ENCODE measurements around the gene EPHA8. TPM values are rescaled to one million over a fixed set of nuclear protein-coding genes. Genes with fewer than 3 reads are reported as not detected.

EPHA8 gene
- total and polyA plus RNA-seq, 5 experiments from 2014 or later, result not detected

DNA sequence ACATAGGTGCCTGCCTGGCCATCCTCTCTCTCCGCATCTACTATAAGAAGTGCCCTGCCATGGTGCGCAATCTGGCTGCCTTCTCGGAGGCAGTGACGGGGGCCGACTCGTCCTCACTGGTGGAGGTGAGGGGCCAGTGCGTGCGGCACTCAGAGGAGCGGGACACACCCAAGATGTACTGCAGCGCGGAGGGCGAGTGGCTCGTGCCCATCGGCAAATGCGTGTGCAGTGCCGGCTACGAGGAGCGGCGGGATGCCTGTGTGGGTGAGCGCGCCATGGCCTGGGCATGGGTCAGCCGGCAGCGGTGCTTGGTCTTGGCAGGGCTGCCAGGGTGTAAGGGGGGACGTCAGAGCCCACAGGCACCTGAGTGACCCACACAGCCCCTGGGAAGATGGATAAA, 13.3 kb downstream of the EPHA8 start:
- POLR2A ChIA-PET, result no interaction called here
- Mint-ChIP-seq H3K27ac (no peak overlapping the region), H3K36me3 (no peaks in the 10 kb centered on the region), H3K4me1 (peaks cover 0 to 2% (median 0%) of the 10 kb centered on the region in 4 donors), H3K4me3 (no peak overlapping the region), H3K9me3 (peaks cover 0 to 10% (median 0%) of the 10 kb centered on the region in 9 donors), H3K27me3 (peaks cover 2 to 20% (median 8%) of the 10 kb centered on the region in 5 donors)
- no peak for ATAC-seq
- DNase-seq, result no peak

DNA sequence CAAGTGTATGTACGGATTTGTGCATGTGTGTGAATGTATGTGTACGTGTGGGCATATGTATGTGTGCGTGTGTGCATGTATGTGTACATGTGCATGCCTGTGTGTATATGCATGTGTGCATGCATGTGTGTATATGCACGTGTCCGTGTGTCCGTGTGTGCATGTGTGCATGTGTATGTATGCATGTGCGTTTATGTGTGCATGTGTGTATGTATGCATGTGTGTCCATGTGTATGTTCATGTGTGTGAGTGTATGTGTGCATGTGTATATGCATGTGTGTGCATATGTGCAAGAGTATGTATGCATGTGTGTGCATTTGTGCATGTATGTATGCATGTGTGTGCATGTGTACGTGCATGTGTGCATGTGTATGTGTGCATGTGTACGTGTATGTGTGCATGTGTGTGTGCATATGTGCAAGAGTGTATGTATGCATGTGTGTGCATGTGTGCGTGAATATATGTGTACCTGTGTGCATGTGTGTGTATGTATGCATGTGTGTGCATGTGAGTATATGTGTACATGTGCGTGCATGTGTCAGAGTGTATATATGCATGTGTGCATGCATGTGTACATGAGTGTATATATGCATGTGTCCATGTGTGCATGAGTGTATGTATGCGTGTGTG, 15.6 kb downstream of the EPHA8 start:
- Mint-ChIP-seq H3K4me1 (peaks cover 0 to 2% (median 0%) of the 10 kb centered on the region in 4 donors), H3K9me3 (peaks cover 0 to 10% (median 0%) of the 10 kb centered on the region in 9 donors), H3K27ac (peak overlapping the region in 1 of 10 donors; percentile 66), H3K36me3 (no peaks in the 10 kb centered on the region), H3K4me3 (no peak overlapping the region), H3K27me3 (peaks cover 0 to 10% (median 5%) of the 10 kb centered on the region in 5 donors)
- POLR2A ChIA-PET, result no interaction called here
- DNase-seq, result peak in 1 of 10 donors; percentile 44
- no peak for ATAC-seq

GRCh38 chr1:22579541-22580155, 16.4 kb downstream of the EPHA8 start:
- peaks cover 0 to 6% (median 2%) of the 10 kb centered on the region in 5 donors for H3K27me3 Mint-ChIP-seq
- peak in 1 of 10 donors; percentile 35 for DNase-seq
- peaks cover 0 to 2% (median 0%) of the 10 kb centered on the region in 4 donors for H3K4me1 Mint-ChIP-seq
- no peak overlapping the region for H3K4me3 Mint-ChIP-seq
- no peak for ATAC-seq
- POLR2A ChIA-PET, result no interaction called here
- H3K36me3 Mint-ChIP-seq, result no peaks in the 10 kb centered on the region
- H3K9me3 Mint-ChIP-seq, result peaks cover 0 to 10% (median 0%) of the 10 kb centered on the region in 9 donors
- no peak overlapping the region for H3K27ac Mint-ChIP-seq

- peaks cover 0 to 2% (median 0%) of the 10 kb centered on the region in 4 donors for H3K4me1 Mint-ChIP-seq
- POLR2A ChIA-PET, result no interaction called here
- no peak for ATAC-seq
- H3K36me3 Mint-ChIP-seq, result no peaks in the 10 kb centered on the region
- H3K27ac Mint-ChIP-seq, result no peak overlapping the region
- H3K27me3 Mint-ChIP-seq, result peaks cover 0 to 18% (median 5%) of the 10 kb centered on the region in 5 donors
- DNase-seq, result peak in 1 of 10 donors; percentile 35
- H3K9me3 Mint-ChIP-seq, result peaks cover 0 to 2% (median 0%) of the 10 kb centered on the region in 9 donors
- H3K4me3 Mint-ChIP-seq, result no peak overlapping the region
Measured at GRCh38 chr1:22582661-22583635, 19.7 kb downstream of the EPHA8 start.

DNA sequence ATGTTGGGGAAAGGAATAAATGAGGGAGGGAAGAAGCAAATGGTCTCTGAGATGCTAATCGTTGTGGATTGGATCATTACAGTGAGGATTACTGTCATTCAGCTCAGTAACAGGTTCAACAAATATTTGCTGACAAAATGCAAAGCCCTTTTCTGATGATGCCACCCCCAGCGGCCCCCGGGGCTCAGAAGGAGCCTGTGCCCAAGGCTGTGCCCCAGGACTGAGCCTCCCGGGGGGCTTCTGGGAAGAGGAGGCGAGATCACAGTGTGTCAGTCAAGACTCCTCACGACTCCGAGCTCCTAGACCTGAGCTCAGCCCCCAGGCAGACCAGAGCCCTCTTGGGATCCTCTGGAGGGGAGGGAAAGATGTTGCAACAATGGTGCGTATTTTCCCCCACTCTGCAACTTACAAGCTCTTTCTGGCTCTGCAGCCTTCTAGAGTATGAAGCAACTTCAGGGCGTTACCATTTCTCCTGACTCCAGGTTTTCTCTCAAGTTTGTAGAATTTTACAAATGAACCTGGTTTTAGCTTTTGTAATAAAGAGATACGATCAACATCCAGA, 20.8 kb downstream of the EPHA8 start:
- no peaks in the 10 kb centered on the region for H3K9me3 Mint-ChIP-seq
- no peaks in the 10 kb centered on the region for H3K36me3 Mint-ChIP-seq
- ATAC-seq, result no peak
- no peak overlapping the region for H3K4me3 Mint-ChIP-seq
- POLR2A ChIA-PET, result no interaction called here
- DNase-seq, result no peak
- peaks cover 0 to 18% (median 5%) of the 10 kb centered on the region in 5 donors for H3K27me3 Mint-ChIP-seq
- H3K27ac Mint-ChIP-seq, result no peak overlapping the region
- peaks cover 0 to 2% (median 0%) of the 10 kb centered on the region in 4 donors for H3K4me1 Mint-ChIP-seq

- ATAC-seq (no peak), DNase-seq (no peak)
- Mint-ChIP-seq H3K27me3 (peaks cover 0 to 23% (median 6%) of the 10 kb centered on the region in 5 donors), H3K4me3 (no peak overlapping the region), H3K9me3 (no peaks in the 10 kb centered on the region), H3K27ac (no peak overlapping the region), H3K4me1 (peaks cover 0 to 2% (median 0%) of the 10 kb centered on the region in 4 donors), H3K36me3 (no peaks in the 10 kb centered on the region)
- POLR2A ChIA-PET, result no interaction called here
Measured at GRCh38 chr1:22584970-22585369, 21.7 kb downstream of the EPHA8 start.

DNA sequence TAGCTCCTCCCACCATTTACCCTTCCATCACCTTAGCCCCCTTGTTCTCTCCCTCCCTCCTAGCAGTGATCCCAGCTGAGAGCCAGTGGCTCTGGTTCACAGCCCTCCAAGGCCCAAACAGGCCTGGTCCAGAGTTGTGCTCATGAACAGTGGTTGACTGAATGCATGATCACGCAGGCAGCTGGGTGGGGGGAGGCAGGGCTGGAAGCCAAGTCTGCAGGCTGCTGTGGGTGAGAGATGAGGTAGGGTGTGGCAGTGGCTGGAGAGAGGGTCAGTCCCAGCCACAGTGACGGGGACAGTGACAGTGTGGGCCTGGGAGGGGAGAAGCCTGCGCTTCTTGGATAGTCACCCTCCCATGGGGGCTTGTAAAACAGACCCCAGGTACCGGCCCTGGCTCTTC, 22.2 kb downstream of the EPHA8 start:
- H3K4me3 Mint-ChIP-seq, result no peak overlapping the region
- no peaks in the 10 kb centered on the region for H3K4me1 Mint-ChIP-seq
- no peaks in the 10 kb centered on the region for H3K9me3 Mint-ChIP-seq
- H3K27me3 Mint-ChIP-seq, result peaks cover 0 to 28% (median 6%) of the 10 kb centered on the region in 5 donors
- H3K27ac Mint-ChIP-seq, result no peak overlapping the region
- no peak for ATAC-seq
- POLR2A ChIA-PET, result no interaction called here
- no peak for DNase-seq
- no peaks in the 10 kb centered on the region for H3K36me3 Mint-ChIP-seq

DNA sequence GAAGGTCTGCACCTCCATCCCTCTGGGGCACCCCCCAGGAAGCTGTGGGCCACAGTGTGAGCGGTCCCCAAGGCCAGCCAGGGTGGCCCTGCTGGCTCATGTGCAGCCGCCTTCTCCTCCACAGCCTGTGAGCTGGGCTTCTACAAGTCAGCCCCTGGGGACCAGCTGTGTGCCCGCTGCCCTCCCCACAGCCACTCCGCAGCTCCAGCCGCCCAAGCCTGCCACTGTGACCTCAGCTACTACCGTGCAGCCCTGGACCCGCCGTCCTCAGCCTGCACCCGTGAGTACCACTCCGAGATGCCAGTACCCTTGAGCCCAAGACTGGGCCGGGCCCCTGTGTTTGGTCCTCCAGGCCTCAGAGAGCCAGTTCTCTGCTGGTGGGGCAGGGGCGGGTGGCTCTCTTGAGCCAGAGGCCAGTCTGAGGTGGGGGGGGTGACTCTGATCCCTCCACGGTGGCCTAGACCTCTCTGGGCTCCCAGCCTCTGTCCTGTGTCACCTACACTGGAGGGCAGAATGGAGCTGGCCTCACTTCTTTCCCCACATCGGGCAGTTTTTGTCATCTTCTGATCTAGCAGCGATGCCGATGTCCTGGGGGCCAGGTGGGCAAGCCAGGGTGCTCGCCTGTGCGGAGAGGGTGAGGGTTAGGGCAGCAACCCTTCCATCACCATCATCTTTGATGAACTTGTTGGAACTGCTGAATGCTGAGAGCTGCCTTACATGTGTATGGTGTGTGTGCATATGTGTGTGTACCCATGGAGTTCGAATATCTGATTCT, 23.3 kb downstream of the EPHA8 start:
- H3K9me3 Mint-ChIP-seq, result no peaks in the 10 kb centered on the region
- H3K36me3 Mint-ChIP-seq, result no peaks in the 10 kb centered on the region
- H3K27me3 Mint-ChIP-seq, result peaks cover 2 to 39% (median 12%) of the 10 kb centered on the region in 5 donors
- no peak overlapping the region for H3K27ac Mint-ChIP-seq
- H3K4me1 Mint-ChIP-seq, result no peaks in the 10 kb centered on the region
- no peak overlapping the region for H3K4me3 Mint-ChIP-seq
- no peak for ATAC-seq
- POLR2A ChIA-PET, result no interaction called here
- peak in 1 of 10 donors; percentile 51 for DNase-seq

GRCh38 chr1:22587247-22587646, 24.0 kb downstream of the EPHA8 start:
- Mint-ChIP-seq H3K4me3 (no peak overlapping the region), H3K4me1 (no peaks in the 10 kb centered on the region), H3K9me3 (peaks cover 0 to 3% (median 0%) of the 10 kb centered on the region in 9 donors), H3K27me3 (peaks cover 6 to 46% (median 19%) of the 10 kb centered on the region in 5 donors), H3K36me3 (no peaks in the 10 kb centered on the region), H3K27ac (no peak overlapping the region)
- ATAC-seq, result no peak
- POLR2A ChIA-PET, result no interaction called here
- peak in 1 of 10 donors; percentile 50 for DNase-seq

DNA sequence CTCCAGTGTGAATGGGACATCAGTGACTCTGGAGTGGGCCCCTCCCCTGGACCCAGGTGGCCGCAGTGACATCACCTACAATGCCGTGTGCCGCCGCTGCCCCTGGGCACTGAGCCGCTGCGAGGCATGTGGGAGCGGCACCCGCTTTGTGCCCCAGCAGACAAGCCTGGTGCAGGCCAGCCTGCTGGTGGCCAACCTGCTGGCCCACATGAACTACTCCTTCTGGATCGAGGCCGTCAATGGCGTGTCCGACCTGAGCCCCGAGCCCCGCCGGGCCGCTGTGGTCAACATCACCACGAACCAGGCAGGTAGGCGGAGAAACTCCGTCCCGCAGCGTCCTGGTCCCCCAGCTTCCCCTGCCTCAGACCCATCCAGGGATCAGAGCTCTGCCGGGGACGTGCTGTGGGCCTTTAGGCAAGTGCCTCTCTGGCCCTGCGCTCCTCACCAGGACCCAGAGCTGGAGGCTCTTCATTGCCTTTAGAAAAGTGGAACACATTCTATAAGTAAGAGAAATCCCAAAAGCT, 25.7 kb downstream of the EPHA8 start:
- Mint-ChIP-seq H3K27ac (peak overlapping the region in 1 of 10 donors; percentile 49), H3K36me3 (no peaks in the 10 kb centered on the region), H3K9me3 (peaks cover 0 to 3% (median 0%) of the 10 kb centered on the region in 9 donors), H3K4me1 (no peaks in the 10 kb centered on the region), H3K27me3 (peaks cover 6 to 57% (median 26%) of the 10 kb centered on the region in 5 donors), H3K4me3 (no peak overlapping the region)
- no peak for ATAC-seq
- peak in 1 of 10 donors; percentile 58 for DNase-seq
- POLR2A ChIA-PET, result no interaction called here

DNA sequence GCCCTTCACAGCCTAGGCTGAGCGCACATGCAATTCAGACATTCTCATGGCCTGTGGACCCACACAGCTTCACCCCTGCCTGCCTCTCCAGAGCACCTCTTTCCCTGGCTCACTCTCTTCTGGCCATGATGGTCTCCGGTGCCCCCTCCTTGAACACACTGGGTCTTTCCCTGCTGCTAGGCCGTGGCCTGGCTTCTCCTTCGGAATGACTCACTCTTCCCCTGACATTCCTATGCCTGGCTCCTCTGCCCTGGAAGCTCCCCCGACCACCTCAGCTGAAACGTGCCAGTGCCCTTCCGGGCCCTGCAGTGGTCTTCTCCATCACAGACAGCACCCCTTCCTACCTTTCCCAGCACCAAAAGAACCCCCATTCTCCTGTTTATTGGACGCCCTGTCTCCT, 28.3 kb downstream of the EPHA8 start:
- POLR2A ChIA-PET, result no interaction called here
- H3K9me3 Mint-ChIP-seq, result peaks cover 0 to 3% (median 0%) of the 10 kb centered on the region in 9 donors
- no peak overlapping the region for H3K4me3 Mint-ChIP-seq
- H3K27me3 Mint-ChIP-seq, result peaks cover 6 to 58% (median 40%) of the 10 kb centered on the region in 5 donors
- ATAC-seq, result no peak
- peaks cover 0 to 2% (median 0%) of the 10 kb centered on the region in 4 donors for H3K4me1 Mint-ChIP-seq
- DNase-seq, result no peak
- no peaks in the 10 kb centered on the region for H3K36me3 Mint-ChIP-seq
- H3K27ac Mint-ChIP-seq, result no peak overlapping the region

- H3K9me3 Mint-ChIP-seq, result peaks cover 0 to 3% (median 0%) of the 10 kb centered on the region in 9 donors
- H3K27ac Mint-ChIP-seq, result no peak overlapping the region
- peaks cover 0 to 2% (median 0%) of the 10 kb centered on the region in 4 donors for H3K4me1 Mint-ChIP-seq
- no peak overlapping the region for H3K4me3 Mint-ChIP-seq
- peaks cover 6 to 54% (median 37%) of the 10 kb centered on the region in 5 donors for H3K27me3 Mint-ChIP-seq
- ATAC-seq, result no peak
- DNase-seq, result peak in 1 of 10 donors; percentile 60
- POLR2A ChIA-PET, result no interaction called here
- H3K36me3 Mint-ChIP-seq, result no peaks in the 10 kb centered on the region
Measured at GRCh38 chr1:22592051-22592450, 28.8 kb downstream of the EPHA8 start.
